ENCODE results near the gene AKNA. TPM values are rescaled to one million over a fixed set of nuclear protein-coding genes. Genes with fewer than 3 reads are reported as not detected.

Gene AKNA
- total RNA-seq, 1 experiment from 2014 or later: 10.1 TPM

DNA sequence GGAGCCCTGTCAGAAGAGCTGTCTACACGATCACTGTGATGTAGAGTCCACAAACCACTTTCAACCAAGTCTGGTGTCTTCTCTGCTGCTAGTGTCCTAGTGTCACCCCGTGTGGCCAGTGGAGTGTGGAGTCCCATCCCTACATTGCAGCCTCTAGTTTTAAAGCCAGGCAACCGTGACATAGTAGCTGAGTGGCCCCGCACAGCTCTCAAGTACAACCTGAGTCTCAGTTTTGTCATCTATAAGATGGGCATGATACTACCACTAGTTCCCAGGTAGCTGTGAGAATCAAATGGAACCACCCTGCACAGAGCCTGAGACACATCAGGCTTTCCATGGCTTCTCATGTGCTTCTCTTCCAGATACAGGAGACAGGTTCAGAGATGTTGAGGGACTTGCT, 43.2 kb upstream of the AKNA start:
- no peaks in the 10 kb centered on the region for H3K9me3 ChIP-seq (ENCODE audit: control insufficient read depth, insufficient read depth, low read depth, low read length)
- H3K36me3 ChIP-seq (ENCODE audit: control insufficient read depth, insufficient read depth, low read length): no peaks in the 10 kb centered on the region
- H3K4me3 ChIP-seq (ENCODE audit: low read depth in 2 of 2, low read length in 2 of 2): no peak overlapping the region
- in situ Hi-C loops (cut with HindIII; ENCODE audit: low pct_unique_long_range_greater_than_20kb, low sequenced_read_pairs): no loop called here
- no peaks in the 10 kb centered on the region for H3K4me1 ChIP-seq (ENCODE audit: control insufficient read depth, insufficient read depth, low read length)
- TF ChIP-seq SIN3A (IDR thresholded peaks at IDR 0.05; ENCODE audit: borderline replicate concordance, insufficient read depth, low read depth, low read length) (no peak), POLR2AphosphoS5 (IDR thresholded peaks at IDR 0.05; ENCODE audit: low read depth, low read length) (no peak), REST (IDR thresholded peaks at IDR 0.05; ENCODE audit: insufficient read depth in 1 of 2, low read depth in 2 of 2, low read length in 1 of 2) (no peak), TCF7L2 (IDR thresholded peaks at IDR 0.05; ENCODE audit: low read depth, low read length) (no peak)
- TF ChIP-seq, protein P1, sequence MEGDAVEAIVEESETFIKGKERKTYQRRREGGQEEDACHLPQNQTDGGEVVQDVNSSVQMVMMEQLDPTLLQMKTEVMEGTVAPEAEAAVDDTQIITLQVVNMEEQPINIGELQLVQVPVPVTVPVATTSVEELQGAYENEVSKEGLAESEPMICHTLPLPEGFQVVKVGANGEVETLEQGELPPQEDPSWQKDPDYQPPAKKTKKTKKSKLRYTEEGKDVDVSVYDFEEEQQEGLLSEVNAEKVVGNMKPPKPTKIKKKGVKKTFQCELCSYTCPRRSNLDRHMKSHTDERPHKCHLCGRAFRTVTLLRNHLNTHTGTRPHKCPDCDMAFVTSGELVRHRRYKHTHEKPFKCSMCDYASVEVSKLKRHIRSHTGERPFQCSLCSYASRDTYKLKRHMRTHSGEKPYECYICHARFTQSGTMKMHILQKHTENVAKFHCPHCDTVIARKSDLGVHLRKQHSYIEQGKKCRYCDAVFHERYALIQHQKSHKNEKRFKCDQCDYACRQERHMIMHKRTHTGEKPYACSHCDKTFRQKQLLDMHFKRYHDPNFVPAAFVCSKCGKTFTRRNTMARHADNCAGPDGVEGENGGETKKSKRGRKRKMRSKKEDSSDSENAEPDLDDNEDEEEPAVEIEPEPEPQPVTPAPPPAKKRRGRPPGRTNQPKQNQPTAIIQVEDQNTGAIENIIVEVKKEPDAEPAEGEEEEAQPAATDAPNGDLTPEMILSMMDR (IDR thresholded peaks at IDR 0.05): no peak
- POLR2A ChIA-PET: no interaction called here
- intact Hi-C loops (cut with micrococcal nuclease; ENCODE audit: unreplicated experiment): no loop called here
- no peak overlapping the region for H3K27ac ChIP-seq (ENCODE audit: low read length)
- DNase-seq (ENCODE audit: low read depth, low spot score): no peak
- ATAC-seq: no peak
- CTCF ChIA-PET: no interaction called here
- no peaks in the 10 kb centered on the region for H3K27me3 ChIP-seq (ENCODE audit: control insufficient read depth, insufficient read depth, low read length)
- no TSS peak for BruUV-seq (replicated peaks)

GRCh38 chr9:114430457-114430856, 42.7 kb upstream of the AKNA start:
- ChIA-PET POLR2A (no interaction called here), CTCF (no interaction called here)
- DNase-seq (ENCODE audit: low read depth, low spot score) (no peak), ATAC-seq (no peak)
- TF ChIP-seq REST (IDR thresholded peaks at IDR 0.05; ENCODE audit: insufficient read depth in 1 of 2, low read depth in 2 of 2, low read length in 1 of 2) (no peak), POLR2AphosphoS5 (IDR thresholded peaks at IDR 0.05; ENCODE audit: low read depth, low read length) (no peak), SIN3A (IDR thresholded peaks at IDR 0.05; ENCODE audit: borderline replicate concordance, insufficient read depth, low read depth, low read length) (no peak), TCF7L2 (IDR thresholded peaks at IDR 0.05; ENCODE audit: low read depth, low read length) (no peak)
- TF ChIP-seq, protein P1 (IDR thresholded peaks at IDR 0.05): no peak
- Histone ChIP-seq H3K9me3 (ENCODE audit: control insufficient read depth, insufficient read depth, low read depth, low read length) (no peaks in the 10 kb centered on the region), H3K27me3 (ENCODE audit: control insufficient read depth, insufficient read depth, low read length) (no peaks in the 10 kb centered on the region), H3K36me3 (ENCODE audit: control insufficient read depth, insufficient read depth, low read length) (no peaks in the 10 kb centered on the region), H3K4me1 (ENCODE audit: control insufficient read depth, insufficient read depth, low read length) (no peaks in the 10 kb centered on the region), H3K27ac (ENCODE audit: low read length) (no peak overlapping the region), H3K4me3 (ENCODE audit: low read depth in 2 of 2, low read length in 2 of 2) (no peak overlapping the region)
- intact Hi-C loops (cut with micrococcal nuclease; ENCODE audit: unreplicated experiment) (no loop called here), in situ Hi-C loops (cut with HindIII; ENCODE audit: low pct_unique_long_range_greater_than_20kb, low sequenced_read_pairs) (no loop called here)
- no TSS peak for BruUV-seq (replicated peaks)
